NCI-H446 treated with DMSO at 0.1 percent for 48 hours (cell line): ENCODE data around the gene SNAI3.

ENCODE experiments used
- DNase-seq: peaks from one replicate; lab custom pipeline; 2025; lab: John Stamatoyannopoulos, UW

The SNAI3 gene

GRCh38 chr16:88650749-88651275, 35.5 kb downstream of the SNAI3 start, which contains the start of gene CYBA:
TSS of gene CYBA (minus strand) at chr16:88651053. CDS start at chr16:88651013, 40 bp downstream.
- no peak for DNase-seq

- no peak for DNase-seq
Measured at GRCh38 chr16:88649924-88650748, 36.2 kb downstream of the SNAI3 start.

DNA sequence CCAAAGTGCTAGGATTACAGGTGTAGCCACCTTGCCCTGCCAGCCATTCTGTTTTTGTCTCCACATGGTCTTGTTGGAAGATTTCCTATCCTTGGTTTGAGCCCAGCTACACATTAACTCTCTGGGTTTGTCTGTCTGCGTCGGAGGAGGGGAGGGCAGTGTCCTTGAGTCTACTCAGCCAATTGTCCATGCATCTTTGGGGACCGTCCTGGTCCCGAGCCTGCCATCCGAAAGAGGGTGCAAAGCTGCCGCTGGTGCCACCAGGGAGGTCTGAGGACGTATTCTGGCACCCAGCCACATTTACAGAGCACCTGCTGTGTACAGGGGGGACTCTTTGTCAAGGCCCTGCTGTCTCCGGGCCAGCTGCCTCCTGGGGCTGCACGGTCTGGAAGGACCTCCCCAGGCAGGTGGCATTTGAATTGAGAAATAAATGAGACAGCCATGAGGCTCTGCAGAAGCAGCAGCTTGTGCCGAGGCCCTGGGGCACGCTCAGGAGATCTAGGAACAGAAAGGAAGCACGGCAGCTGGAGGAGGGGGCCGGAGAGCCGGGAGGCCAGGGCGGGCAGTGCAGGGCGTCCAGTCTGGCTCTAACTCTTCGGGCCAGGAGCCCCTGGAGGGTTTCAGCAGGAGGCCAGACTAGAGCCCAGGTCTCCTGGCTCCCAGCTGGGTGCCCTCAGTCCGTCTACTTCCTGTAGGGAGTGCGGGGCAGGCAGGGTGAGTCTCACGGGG, 36.9 kb downstream of the SNAI3 start:
- no peak for DNase-seq

- DNase-seq, result no peak
Measured at GRCh38 chr16:88647178-88648070, 38.9 kb downstream of the SNAI3 start.

DNA sequence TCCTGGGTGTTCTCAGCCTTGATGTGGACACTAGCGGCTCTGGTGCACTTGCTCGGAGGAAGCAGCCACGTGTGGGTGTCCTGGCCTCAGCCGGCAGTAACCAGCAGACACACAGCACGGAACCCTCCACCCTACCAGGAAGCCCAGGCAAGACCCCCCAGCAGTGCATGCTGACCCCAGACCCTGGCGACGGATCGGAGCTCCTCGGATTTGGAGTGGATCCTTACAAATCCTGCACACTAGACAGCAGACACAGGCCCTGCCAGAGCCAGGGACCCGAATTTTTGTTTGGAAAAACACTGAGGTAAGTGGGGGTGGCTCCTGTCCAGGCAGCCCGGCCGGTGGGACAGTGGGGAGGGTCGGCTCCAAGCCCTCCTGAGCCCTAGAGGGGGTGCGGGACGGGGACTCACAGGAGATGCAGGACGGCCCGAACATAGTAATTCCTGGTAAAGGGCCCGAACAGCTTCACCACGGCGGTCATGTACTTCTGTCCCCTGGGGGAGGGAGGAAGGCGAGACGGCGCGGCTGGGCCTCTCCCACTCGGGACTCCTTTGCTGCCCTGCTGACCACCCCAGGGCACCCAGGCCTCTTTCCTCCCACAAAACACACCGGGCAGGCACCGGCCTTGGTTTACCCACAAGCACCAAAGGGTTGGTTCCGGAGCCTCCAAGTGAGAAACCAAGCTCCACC, 39.8 kb downstream of the SNAI3 start:
- no peak for DNase-seq

GRCh38 chr16:88645941-88646340, 40.4 kb downstream of the SNAI3 start:
- no peak for DNase-seq

GRCh38 chr16:88645455-88645854, 40.9 kb downstream of the SNAI3 start:
- DNase-seq, result no peak

- no peak for DNase-seq
Measured at GRCh38 chr16:88643644-88643932, 42.7 kb downstream of the SNAI3 start.

DNA sequence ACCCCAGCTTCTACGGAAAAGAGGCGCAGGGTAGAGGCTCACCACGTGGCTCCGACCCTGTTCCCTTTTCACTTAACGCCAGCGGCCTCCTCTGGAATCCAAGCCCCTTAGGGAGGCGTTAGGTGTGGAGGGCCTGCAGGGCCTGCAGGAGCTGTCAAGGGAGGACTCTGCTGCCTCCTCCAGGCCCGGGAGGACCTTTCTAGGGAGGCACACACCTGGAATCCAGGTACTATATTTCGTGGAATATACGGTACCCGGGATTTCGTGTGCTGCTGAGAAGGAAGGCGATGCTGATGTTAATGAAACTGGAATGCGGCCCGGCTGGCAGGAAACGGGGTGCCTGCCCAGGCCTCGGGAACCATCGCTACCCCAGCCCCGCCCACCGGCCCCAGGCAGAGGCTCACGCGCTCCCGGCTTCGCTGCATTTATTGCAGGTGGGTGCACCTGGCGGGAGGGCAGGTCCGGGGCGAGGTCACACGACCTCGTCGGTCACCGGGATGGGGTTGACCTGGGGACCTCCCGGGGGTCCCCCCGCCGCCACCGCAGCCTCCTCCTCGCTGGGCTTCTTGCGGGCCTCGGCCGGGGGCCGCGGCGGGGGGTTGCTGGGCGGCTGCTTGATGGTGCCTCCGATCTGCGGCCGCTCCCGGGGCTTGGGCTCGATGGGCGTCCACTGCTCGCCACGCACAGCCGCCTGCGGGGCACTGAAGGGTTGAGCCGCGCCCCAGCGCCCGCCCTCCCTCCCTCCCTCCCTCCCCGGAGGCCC, 43.2 kb downstream of the SNAI3 start:
- no peak for DNase-seq

GRCh38 chr16:88640498-88641247, 45.6 kb downstream of the SNAI3 start:
- DNase-seq, result no peak

DNA sequence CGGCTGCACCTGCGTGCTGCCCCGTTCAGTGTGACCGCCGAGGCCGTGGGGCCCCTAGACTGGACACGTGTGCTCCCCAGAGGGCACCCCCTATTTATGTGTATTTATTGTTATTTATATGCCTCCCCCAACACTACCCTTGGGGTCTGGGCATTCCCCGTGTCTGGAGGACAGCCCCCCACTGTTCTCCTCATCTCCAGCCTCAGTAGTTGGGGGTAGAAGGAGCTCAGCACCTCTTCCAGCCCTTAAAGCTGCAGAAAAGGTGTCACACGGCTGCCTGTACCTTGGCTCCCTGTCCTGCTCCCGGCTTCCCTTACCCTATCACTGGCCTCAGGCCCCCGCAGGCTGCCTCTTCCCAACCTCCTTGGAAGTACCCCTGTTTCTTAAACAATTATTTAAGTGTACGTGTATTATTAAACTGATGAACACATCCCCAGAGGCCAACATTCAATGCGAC, 46.2 kb downstream of the SNAI3 start:
- DNase-seq, result no peak

DNA sequence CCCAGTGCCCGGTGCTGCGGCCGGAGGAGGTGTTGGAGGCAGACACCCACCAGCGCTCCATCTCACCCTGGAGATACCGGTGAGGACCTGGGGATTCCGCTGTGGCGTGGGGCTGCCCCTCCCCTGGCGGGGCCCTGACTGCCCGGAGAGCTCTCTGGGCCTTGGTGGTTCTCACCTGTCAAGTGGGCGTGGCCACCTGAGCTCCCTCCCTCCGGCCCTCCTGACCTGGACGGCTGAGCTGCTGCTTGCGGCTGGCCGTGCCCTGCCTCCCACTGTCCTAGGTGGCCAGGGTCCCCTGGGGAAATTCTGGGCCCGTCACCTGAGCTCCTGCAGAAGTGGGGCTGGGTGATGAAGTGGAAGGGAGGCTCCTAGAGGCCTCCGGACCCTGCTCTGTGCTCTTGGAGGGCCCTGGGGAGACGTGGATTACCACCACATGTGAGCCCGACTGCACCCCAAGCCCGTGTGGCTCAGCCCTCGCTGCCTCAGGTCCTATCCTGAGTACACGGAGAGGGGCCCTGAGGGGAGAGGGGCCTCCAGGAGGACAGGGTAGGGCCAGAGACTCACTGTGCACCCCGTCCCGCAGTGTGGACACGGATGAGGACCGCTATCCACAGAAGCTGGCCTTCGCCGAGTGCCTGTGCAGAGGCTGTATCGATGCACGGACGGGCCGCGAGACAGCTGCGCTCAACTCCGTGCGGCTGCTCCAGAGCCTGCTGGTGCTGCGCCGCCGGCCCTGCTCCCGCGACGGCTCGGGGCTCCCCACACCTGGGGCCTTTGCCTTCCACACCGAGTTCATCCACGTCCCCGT, 46.9 kb downstream of the SNAI3 start:
- no peak for DNase-seq

GRCh38 chr16:88638323-88639230, 47.7 kb downstream of the SNAI3 start, which contains the start of gene IL17C:
TSS of gene IL17C (plus strand) at chr16:88638572. CDS start at chr16:88638642, 70 bp downstream.
- DNase-seq, result no peak

DNA sequence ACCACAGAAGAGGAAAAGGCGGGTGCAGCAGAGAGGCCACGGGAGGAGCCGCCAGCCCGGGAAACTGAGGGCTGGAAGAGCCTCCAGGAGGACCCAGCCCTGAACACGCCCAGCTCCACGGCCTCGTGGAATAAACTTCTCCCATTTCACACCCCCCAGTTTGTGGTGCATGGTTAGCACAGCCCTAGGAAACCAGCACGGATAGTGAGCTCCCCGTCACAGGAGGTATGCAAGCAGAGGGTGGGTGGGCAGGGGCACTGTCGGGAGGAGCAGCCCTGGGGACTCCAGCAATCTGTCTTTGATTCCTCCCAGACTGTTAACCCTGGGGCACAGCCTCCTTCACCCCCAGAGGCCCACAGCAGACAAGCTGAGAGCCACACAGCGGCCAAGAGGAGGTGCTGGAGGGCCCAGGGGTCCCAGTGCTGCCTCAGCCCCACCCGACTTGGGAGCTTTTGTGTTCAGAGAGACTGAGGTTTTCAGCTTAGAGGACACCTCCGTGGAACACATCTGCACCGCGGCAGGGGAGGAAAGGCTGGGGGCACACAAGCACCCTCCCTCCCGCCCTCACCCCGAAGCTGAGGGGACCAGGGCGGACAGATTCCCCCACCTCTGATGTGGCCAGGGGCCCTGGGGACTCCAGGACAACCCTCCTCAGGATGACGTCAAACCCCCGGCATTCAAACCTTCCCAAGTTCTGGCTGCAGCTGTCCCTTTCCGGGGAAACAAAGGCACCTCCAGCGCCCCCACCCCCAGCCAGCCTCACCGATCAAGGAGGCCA, 49.6 kb downstream of the SNAI3 start:
- DNase-seq, result no peak

- no peak for DNase-seq
Measured at GRCh38 chr16:88635671-88636319, 50.5 kb downstream of the SNAI3 start.

DNA sequence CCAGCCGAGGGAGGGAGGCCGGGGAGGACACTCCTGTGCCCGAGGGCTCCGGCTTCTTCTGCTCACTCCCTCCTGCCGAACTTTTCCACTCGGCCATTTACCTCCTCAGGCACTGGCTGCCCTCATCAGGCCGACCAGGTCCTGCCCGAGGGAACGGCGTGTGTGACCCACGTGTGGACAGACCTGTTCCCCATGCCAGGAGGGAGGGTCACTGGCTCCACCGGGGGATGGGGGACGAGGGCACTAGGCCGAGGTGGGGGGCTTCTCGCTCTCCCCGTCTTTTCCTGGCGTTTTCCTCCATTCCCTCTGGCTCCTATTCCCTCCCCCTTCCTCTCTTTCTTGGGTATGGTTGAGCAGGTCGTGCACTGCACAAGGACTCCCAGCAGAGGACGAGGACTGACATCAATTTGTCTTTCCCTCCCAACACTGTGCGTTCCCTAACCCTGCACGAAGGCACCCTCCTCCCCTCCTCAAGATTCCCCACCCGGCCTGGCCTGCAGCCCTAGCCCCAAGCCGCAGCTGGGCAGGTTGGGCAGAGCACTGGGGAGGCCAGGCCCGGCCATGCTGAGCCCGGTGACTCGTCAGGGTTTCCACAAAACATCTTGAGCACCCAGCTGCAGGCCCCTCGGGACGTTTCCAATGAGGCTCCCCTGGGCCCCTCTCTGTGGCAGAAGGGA, 51.2 kb downstream of the SNAI3 start:
- no peak for DNase-seq
